Stimulated activated naive CD4-positive, alpha-beta T cell treated with Interleukin-2 at 50 U/mL for 16 hours (primary cell): ENCODE measurements around the gene SOAT2.
"Not testable (repeated sequence)": the region's sequence is repeated elsewhere in the genome, so short reads cannot be mapped to it uniquely, and the experiment has no call there.

Experiments
- DNase-seq: peaks from one replicate; lab custom pipeline; 2025; lab: John Stamatoyannopoulos, UW

SOAT2 gene

DNA sequence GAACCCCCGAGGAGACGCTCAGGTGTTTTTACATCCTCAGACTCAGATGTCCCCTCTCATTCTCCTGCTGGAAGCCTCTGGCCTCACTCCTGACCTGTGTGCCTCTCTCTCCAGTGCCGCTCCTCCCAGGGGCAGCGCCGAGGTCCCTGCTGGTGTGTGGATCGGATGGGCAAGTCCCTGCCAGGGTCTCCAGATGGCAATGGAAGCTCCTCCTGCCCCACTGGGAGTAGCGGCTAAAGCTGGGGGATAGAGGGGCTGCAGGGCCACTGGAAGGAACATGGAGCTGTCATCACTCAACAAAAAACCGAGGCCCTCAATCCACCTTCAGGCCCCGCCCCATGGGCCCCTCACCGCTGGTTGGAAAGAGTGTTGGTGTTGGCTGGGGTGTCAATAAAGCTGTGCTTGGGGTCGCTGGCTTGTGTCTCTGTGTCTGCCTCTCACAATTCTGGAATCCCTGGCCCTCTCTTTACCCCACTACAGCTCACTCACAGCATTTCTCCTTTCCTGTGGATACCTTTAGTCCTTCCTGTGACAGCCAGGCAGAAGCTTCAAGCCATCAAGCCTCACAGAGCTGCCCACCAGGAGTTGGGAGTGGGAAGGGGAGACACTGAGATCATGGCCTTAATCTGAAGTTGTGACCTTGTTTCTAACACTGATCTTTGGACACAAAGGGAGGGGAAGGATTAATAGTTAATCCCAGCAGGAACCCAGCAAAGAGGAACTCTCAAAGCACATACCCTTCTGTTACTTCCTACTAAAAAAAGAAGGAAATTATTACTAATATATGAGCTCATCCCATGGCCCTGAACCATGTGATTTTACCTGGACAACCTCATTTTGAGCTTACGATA lies 1.1 kb upstream of the SOAT2 start:
- DNase-seq, result no peak

DNA sequence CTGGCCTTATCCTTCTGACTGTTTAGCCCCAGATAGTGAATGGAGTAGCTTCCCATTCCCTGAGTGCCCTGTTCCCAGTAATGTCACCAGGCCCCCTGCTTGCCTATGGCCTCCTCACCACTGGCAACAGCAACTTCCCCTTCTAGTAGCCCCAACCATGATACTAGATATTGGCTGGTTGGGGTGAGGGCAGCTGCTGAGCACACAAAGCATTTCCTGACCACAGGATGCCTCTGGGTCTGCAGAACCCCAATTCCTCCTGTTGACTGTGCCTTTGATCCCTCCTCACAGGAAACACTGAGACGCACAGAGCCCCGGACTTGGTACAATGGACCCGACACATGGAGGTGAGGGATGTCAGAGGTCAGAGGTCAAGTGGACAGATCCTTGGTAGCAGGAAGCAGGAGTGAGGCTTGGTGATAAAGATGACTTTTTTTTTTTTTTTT lies 597 bp downstream of the SOAT2 start:
- no peak for DNase-seq

GRCh38 chr12:53105256-53105655 lies 2.0 kb downstream of the SOAT2 start:
- DNase-seq, result no peak

DNA sequence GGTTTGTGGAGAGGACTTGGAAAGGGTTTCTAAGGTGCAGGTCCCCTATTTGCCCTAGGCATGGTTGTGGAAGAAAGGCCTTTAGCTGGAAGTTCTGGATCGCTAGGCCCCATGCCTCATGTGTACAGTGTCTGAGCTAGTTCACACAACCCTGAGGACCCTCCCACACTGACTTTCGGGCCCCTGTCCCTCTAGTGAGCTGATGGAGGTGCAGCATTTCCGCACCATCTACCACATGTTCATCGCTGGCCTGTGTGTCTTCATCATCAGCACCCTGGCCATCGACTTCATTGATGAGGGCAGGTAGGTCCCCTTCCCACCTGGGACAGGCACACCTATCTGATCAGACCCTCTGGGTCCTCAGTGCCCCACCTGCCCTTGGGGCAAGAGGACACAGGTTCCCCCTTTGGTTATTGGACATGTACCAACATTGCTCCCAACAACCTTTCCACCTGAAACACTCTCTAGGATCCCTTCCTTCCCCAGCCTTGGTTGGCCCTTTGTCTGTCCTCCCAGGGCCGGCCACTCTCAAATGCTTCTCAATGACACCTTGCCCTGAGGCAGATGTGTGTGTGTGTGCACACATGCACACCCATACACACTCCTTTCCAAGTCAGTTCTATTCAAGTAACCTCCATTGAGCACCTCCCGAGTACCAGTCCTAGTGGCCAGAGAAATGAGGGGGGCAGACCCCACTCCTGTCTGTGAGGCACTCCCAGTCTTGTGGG lies 2.6 kb downstream of the SOAT2 start:
- DNase-seq, result no peak

- no peak for DNase-seq
These were observed 3.8 kb downstream of the SOAT2 start for GRCh38 chr12:53107122-53107521.

GRCh38 chr12:53112431-53112830 lies 9.1 kb downstream of the SOAT2 start:
- not testable (repeated sequence) for DNase-seq

- no peak for DNase-seq
These were observed 9.9 kb downstream of the SOAT2 start for GRCh38 chr12:53113136-53113705.

GRCh38 chr12:53113951-53114350 lies 10.7 kb downstream of the SOAT2 start:
- no peak for DNase-seq

DNA sequence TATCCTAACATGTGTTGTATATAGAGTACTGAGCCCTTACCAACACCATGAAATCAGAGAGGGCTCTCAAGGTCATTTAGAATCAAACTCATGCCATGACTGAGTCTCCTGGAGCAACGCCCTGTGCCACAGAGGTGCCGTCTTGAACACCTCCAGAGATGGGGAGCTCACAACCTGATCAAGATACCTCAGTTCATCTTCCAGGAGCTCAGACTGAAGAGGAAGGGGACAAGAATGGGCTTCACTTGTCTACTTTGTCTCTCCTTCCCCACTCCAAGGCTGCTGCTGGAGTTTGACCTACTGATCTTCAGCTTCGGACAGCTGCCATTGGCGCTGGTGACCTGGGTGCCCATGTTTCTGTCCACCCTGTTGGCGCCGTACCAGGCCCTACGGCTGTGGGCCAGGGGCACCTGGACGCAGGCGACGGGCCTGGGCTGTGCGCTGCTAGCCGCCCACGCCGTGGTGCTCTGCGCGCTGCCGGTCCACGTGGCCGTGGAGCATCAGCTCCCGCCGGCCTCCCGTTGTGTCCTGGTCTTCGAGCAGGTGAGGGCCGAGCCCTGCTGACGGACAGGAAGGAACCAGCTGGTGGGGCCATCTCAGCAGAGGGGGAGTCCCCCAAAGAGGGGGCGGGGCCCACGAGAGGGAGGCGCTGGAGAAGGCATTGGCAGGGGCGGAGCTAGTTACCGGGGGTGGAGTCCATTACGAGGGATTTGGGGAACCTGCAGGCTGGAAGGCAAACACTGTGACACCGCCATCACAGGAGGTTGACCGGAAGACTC lies 12.0 kb downstream of the SOAT2 start:
- DNase-seq, result no peak

DNA sequence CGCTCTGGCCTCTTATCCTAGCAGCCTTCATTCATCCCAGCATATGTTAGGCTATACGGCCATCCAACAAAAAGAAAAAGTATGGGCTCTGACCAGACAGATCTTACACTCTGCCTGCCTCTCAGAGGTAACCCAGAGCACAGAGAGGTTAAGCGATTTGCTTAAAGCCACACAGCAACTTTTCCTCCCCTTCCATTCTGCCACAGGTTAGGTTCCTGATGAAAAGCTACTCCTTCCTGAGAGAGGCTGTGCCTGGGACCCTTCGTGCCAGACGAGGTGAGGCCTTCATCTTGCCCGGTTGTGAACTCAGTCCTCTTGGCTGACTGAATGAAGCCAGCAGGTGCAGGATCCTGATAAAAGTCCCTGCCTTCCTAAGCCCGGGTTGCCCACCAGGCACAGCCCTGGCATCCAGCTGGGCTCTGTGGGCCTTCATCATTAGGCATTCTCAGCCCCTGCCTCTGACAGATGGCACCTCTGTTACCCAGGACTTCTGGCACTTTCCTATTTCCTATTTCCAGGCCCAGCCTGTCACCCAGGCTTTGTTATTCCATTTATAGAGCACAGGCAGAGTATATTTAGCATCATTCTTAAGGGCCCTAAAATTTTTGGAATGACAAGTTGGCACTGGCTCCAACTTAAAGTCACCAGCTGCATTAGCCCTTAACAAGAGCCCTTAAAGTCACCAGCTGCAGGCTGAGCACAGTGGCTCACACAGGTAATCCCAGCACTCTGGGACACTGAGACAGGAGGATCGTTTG lies 12.8 kb downstream of the SOAT2 start:
- DNase-seq, result no peak

GRCh38 chr12:53118751-53119300 lies 15.5 kb downstream of the SOAT2 start:
- no peak for DNase-seq

DNA sequence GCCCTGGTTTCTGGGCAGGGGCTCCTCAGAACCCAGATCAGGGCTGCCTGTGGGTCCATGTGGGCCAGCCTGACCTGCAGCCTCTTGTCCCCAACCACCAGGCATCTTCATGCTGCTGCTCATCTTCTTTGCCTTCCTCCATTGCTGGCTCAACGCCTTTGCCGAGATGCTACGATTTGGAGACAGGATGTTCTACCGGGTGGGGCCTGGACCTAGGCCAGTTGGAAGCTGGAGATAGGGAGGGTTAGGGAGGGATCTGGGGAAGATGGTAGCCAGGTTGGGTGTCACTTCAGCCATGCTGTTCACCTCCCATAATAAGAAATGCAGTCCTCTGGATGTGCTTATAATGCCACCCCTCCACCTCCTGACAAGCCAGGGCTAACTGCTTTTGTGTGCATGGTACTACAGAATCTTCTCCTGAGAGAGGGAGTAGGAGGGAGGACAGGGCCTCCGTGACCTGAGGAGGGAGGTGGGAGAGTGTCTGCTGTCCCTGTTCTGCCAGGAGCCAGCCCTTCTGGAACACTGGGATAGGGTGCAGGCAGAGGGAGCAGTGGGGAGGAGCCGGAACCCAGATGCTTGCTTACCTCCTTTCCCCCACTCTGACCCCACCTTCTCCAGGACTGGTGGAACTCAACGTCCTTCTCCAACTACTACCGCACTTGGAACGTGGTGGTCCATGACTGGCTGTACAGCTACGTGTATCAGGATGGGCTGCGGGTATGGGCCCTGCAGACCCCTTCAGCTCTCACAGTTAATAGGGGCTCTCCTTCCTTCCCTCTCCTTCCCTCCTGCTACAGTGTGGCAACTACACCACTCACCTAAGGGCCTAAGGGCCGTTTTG lies 17.6 kb downstream of the SOAT2 start:
- no peak for DNase-seq

DNA sequence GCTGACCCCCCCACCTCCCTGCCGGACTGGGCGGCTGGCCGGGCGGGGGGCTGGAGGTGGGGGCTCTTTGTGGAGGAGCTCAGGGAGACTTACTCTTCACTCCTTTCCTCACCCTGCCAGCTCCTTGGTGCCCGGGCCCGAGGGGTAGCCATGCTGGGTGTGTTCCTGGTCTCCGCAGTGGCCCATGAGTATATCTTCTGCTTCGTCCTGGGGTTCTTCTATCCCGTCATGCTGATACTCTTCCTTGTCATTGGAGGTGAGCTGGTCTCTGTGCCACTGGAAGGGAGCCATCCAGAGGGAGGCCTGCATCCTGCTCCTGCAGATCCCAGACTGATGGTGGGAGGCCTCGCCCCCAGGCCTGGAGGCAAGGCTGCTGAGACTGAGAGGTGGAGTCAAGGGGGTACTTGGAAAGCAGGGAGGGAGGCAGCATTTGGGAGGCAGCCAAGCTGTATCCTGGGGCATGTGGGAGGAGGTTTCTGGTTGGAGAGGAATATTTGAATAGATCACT lies 19.7 kb downstream of the SOAT2 start:
- DNase-seq, result no peak

- DNase-seq, result no peak
These were observed 20.5 kb downstream of the SOAT2 start for GRCh38 chr12:53123578-53124351.

- DNase-seq, result no peak
These were observed 21.1 kb downstream of the SOAT2 start for GRCh38 chr12:53124352-53124723.

DNA sequence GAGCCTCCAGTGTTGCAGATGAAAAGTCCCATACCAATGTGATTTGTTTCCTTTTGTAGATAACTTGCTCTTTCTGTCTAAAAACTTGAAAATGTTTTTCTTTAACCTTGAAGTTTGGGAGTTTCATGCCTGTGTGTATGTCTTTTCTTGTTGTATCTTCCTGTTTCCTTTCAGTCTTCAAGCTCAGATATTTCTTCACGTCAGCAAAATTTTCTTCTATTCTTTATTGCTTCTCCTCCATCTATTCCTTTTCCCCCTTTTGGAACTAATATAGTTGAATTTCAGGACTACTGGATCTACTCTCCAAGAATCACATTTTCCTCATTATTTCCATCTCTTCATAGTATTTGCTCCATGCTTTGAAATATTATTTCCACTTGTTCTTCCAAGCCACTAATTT lies 23.9 kb downstream of the SOAT2 start:
- DNase-seq, result no peak

- DNase-seq, result no peak
These were observed 25.7 kb downstream of the SOAT2 start for GRCh38 chr12:53128780-53129569.

GRCh38 chr12:53131844-53132243 lies 28.6 kb downstream of the SOAT2 start:
- no peak for DNase-seq
